ENCODE measurements around the gene CHD3. TPM values are rescaled to one million over a fixed set of nuclear protein-coding genes. Genes with fewer than 3 reads are reported as not detected.
A peak's percentile ranks its signal among the peaks of the same experiment; 100 is the strongest.

Gene CHD3
- total and polyA plus RNA-seq, 2 of the 13 experiments (the other 11 are each of a cell fraction or from before 2014, with no cell fraction given), result 2.7 to 3.7 TPM

DNA sequence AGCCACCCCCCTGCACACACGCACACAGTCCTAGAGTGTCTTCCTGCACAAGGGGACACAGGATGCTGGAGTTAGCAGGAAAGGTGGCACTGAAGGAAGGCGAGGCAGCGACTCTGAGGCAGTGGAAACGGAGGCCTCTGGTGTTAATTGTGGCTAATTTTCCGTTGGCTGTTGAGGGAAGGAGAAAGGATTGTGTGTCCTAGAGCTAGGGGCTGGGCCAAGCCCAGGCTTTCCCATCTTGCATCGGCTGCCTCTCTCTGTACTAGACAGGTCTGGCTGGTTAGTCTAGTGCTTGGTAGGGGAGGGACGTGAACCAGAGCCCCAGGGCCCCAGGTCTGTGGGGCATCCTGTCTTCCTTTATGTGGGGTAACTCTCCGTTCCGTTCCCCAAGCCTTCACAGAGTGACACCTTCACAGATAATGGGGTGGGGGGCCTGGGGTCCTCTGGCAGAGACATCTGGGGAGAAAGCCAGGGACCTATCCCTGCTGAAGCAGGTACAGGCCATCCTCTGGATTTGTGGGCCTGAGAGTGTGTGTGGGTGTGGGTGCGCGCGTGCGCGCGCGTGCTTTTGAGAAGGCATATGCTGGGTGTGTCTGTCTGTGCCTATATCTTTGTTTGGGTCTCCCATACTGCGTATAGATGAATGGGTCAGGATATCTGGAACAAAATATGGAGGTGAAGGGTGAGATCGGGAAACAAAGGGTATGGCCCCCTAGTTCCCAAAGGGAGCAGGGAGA is at the start of gene CHD3 (continued):
- no peak for TF ChIP-seq ZNF343 (CRISPR knock-in tag; IDR thresholded peaks at IDR 0.05)
- TF ChIP-seq ARNT (IDR thresholded peaks at IDR 0.05), result no peak
- TF ChIP-seq, protein P1, sequence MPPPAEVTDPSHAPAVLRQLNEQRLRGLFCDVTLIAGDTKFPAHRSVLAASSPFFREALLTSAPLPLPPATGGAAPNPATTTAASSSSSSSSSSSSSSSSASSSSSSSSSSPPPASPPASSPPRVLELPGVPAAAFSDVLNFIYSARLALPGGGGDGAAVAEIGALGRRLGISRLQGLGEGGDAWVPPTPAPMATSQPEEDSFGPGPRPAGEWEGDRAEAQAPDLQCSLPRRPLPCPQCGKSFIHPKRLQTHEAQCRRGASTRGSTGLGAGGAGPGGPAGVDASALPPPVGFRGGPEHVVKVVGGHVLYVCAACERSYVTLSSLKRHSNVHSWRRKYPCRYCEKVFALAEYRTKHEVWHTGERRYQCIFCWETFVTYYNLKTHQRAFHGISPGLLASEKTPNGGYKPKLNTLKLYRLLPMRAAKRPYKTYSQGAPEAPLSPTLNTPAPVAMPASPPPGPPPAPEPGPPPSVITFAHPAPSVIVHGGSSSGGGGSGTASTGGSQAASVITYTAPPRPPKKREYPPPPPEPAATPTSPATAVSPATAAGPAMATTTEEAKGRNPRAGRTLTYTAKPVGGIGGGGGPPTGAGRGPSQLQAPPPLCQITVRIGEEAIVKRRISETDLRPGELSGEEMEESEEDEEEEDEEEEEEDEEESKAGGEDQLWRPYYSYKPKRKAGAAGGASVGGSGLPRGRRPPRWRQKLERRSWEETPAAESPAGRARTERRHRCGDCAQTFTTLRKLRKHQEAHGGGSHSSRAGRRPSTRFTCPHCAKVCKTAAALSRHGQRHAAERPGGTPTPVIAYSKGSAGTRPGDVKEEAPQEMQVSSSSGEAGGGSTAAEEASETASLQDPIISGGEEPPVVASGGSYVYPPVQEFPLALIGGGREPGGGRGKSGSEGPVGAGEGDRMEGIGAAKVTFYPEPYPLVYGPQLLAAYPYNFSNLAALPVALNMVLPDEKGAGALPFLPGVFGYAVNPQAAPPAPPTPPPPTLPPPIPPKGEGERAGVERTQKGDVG (CRISPR knock-in tag; IDR thresholded peaks at IDR 0.05; ENCODE audit: borderline replicate concordance), result 0 out of 2 replicates have a peak, but pooled peaks have one; percentile 10
- TF ChIP-seq GLI4 (CRISPR knock-in tag; IDR thresholded peaks at IDR 0.05; ENCODE audit: borderline replicate concordance), result no peak
- TF ChIP-seq ZNF652 (CRISPR knock-in tag; IDR thresholded peaks at IDR 0.05; ENCODE audit: borderline replicate concordance, low read depth), result no peak
- TF ChIP-seq ZSCAN9 (CRISPR knock-in tag; IDR thresholded peaks at IDR 0.05; ENCODE audit: borderline replicate concordance), result no peak
- no peak for TF ChIP-seq ZNF101 (CRISPR knock-in tag; IDR thresholded peaks at IDR 0.05; ENCODE audit: borderline replicate concordance, low read depth)
- TF ChIP-seq, protein P2, sequence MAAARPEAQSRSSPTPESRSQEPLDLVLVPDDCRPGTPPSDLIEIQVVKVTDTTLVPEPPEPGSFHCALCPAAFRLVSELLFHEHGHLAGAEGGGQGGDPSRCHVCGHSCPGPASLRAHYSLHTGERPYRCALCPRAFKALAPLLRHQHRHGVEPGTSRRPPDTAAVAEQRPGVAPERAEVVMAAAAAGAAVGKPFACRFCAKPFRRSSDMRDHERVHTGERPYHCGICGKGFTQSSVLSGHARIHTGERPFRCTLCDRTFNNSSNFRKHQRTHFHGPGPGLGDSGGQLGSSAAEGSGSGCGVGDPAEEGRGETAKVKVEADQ (CRISPR knock-in tag; IDR thresholded peaks at IDR 0.05; ENCODE audit: borderline replicate concordance), result no peak
- TF ChIP-seq, protein P3, sequence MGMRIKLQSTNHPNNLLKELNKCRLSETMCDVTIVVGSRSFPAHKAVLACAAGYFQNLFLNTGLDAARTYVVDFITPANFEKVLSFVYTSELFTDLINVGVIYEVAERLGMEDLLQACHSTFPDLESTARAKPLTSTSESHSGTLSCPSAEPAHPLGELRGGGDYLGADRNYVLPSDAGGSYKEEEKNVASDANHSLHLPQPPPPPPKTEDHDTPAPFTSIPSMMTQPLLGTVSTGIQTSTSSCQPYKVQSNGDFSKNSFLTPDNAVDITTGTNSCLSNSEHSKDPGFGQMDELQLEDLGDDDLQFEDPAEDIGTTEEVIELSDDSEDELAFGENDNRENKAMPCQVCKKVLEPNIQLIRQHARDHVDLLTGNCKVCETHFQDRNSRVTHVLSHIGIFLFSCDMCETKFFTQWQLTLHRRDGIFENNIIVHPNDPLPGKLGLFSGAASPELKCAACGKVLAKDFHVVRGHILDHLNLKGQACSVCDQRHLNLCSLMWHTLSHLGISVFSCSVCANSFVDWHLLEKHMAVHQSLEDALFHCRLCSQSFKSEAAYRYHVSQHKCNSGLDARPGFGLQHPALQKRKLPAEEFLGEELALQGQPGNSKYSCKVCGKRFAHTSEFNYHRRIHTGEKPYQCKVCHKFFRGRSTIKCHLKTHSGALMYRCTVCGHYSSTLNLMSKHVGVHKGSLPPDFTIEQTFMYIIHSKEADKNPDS (CRISPR knock-in tag; IDR thresholded peaks at IDR 0.05), result no peak
- no peak for TF ChIP-seq IKZF4 (CRISPR knock-in tag; IDR thresholded peaks at IDR 0.05; ENCODE audit: borderline replicate concordance, low read depth, not compliant biosample characterization)
- no peak for TF ChIP-seq GTF2F1 (IDR thresholded peaks at IDR 0.05; ENCODE audit: low read length)
- TF ChIP-seq, protein P4, sequence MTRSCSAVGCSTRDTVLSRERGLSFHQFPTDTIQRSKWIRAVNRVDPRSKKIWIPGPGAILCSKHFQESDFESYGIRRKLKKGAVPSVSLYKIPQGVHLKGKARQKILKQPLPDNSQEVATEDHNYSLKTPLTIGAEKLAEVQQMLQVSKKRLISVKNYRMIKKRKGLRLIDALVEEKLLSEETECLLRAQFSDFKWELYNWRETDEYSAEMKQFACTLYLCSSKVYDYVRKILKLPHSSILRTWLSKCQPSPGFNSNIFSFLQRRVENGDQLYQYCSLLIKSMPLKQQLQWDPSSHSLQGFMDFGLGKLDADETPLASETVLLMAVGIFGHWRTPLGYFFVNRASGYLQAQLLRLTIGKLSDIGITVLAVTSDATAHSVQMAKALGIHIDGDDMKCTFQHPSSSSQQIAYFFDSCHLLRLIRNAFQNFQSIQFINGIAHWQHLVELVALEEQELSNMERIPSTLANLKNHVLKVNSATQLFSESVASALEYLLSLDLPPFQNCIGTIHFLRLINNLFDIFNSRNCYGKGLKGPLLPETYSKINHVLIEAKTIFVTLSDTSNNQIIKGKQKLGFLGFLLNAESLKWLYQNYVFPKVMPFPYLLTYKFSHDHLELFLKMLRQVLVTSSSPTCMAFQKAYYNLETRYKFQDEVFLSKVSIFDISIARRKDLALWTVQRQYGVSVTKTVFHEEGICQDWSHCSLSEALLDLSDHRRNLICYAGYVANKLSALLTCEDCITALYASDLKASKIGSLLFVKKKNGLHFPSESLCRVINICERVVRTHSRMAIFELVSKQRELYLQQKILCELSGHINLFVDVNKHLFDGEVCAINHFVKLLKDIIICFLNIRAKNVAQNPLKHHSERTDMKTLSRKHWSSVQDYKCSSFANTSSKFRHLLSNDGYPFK (CRISPR knock-in tag; IDR thresholded peaks at IDR 0.05; ENCODE audit: borderline replicate concordance), result peak; percentile 55; the same call in 1 of the 2 replicates
- TF ChIP-seq TBX2 (CRISPR knock-in tag; IDR thresholded peaks at IDR 0.05; ENCODE audit: borderline replicate concordance), result peak; percentile 29; the same call in 1 of the 2 replicates
- TF ChIP-seq ZNF629 (CRISPR knock-in tag; conservative IDR thresholded peaks at IDR 0.05), result no peak
- TF ChIP-seq, protein P5, sequence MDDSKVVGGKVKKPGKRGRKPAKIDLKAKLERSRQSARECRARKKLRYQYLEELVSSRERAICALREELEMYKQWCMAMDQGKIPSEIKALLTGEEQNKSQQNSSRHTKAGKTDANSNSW (CRISPR knock-in tag; IDR thresholded peaks at IDR 0.05; ENCODE audit: borderline replicate concordance), result no peak
- no peak for TF ChIP-seq AGO2 (optimal IDR thresholded peaks at IDR 0.05; ENCODE audit: low read depth, low read length)
- TF ChIP-seq SMC3 (IDR thresholded peaks at IDR 0.05; ENCODE audit: low read length), result no peak
- TF ChIP-seq KDM4B (CRISPR knock-in tag; IDR thresholded peaks at IDR 0.05), result no peak
- no peak for TF ChIP-seq YY1 (IDR thresholded peaks at IDR 0.05; ENCODE audit: insufficient read depth, insufficient replicate concordance, low read depth, low read length)
- no peak for TF ChIP-seq ZNF850 (CRISPR knock-in tag; conservative IDR thresholded peaks at IDR 0.05)
